Endothelial cell of umbilical vein (primary cell): ENCODE measurements around the gene ADD1. TPM values are rescaled to one million over a fixed set of nuclear protein-coding genes. Genes with fewer than 3 reads are reported as not detected.

ENCODE experiments used
- BruUV-seq: library from RNA; stranded (reverse); fragments of 400-500 nt; replicated peaks from 2 replicates; lab custom pipeline; 2021; lab: Mats Ljungman, UMichigan
- CTCF ChIA-PET: fragments of 300-600, 350-600 bp; sonication (Branson Sonifier 250); formaldehyde crosslinking; loops from one replicate; lab custom pipeline; 2021; ENCODE audit warnings: antibody characterized with exemption, inconsistent platforms; lab: Charles Lee
- POLR2A ChIA-PET: fragments of 300-600, 350-600 bp; sonication (Branson Sonifier 250); formaldehyde crosslinking; loops from one replicate; lab custom pipeline; 2021; ENCODE audit warnings: antibody characterized with exemption, inconsistent platforms; lab: Charles Lee
- DNase-seq: peaks from one replicate; pipeline ENCODE4 v3.0.0-alpha.2; 2011; ENCODE audit warnings: low read depth, low spot score
- FAIRE-seq: peaks from 2 replicates; lab custom pipeline; 2011; peaks lifted over from hg19 to GRCh38; lab: Jason Lieb, UNC
- H2AFZ ChIP-seq: 2 replicates; pipeline ENCODE4 v1.6.0; 2012; ENCODE audit warnings: low read depth, low read length, control low read depth, inconsistent platforms
- H3K27ac ChIP-seq: 2 replicates; pipeline ENCODE4 v1.5.1; 2011; ENCODE audit warnings: low read depth, mild to moderate bottlenecking, control low read depth, low read length, moderate library complexity; ENCODE audit not compliant: insufficient read depth
- H3K27me3 ChIP-seq, 2 experiments: 2 replicates each; pipeline versions ENCODE4 v1.6.0 to v1.6.1; 2011; ENCODE audit warnings: low read length in 2 of 2, mixed read lengths in 1 of 2; ENCODE audit not compliant: control insufficient read depth in 2 of 2, insufficient read depth in 2 of 2
- H3K36me3 ChIP-seq, 2 experiments: 2 replicates in 1 of 2; 3 replicates in 1 of 2; pipeline ENCODE4 v1.5.1; 2011; ENCODE audit warnings: low read length in 2 of 2, mild to moderate bottlenecking in 1 of 2, moderate library complexity in 1 of 2; ENCODE audit not compliant: control insufficient read depth in 2 of 2, insufficient read depth in 2 of 2; ENCODE audit errors: extremely low read depth in 1 of 2
- H3K4me1 ChIP-seq: 3 replicates; pipeline ENCODE4 v1.5.1; 2011; ENCODE audit warnings: mild to moderate bottlenecking, low read length; ENCODE audit not compliant: control insufficient read depth, insufficient read depth; ENCODE audit errors: extremely low read depth
- H3K4me2 ChIP-seq: 2 replicates; pipeline ENCODE4 v1.6.1; 2011; ENCODE audit warnings: low read length, control low read depth, mixed read lengths; ENCODE audit not compliant: insufficient read depth
- H3K4me3 ChIP-seq, 3 experiments: fragments of 200-600 bp in 1 of 3; sonication (generic), shearing (Covaris generic) in 1 of 3; replicated peaks in 1 of 3; 2 replicates each; pipeline ENCODE4 v1.5.1; 2011 to 2016; ENCODE audit warnings: control low read depth in 3 of 3, low read length in 3 of 3, mild to moderate bottlenecking in 2 of 3, inconsistent platforms in 1 of 3, low read depth in 1 of 3, moderate library complexity in 1 of 3; ENCODE audit not compliant: insufficient read depth in 1 of 3
- H3K79me2 ChIP-seq: 2 replicates; pipeline ENCODE4 v1.6.0; 2012; ENCODE audit warnings: low read length, inconsistent platforms; ENCODE audit not compliant: control insufficient read depth, insufficient read depth
- H3K9ac ChIP-seq: replicated peaks from 2 replicates; pipeline ENCODE3; 2011; ENCODE audit warnings: low read length, control low read depth; ENCODE audit not compliant: insufficient read depth; ENCODE audit errors: extremely low read depth
- H3K9me1 ChIP-seq: replicated peaks from 3 replicates; pipeline ENCODE4 v1.6.0; 2011; ENCODE audit warnings: mild to moderate bottlenecking, low read length; ENCODE audit not compliant: control insufficient read depth, insufficient read depth; ENCODE audit errors: extremely low read depth
- H3K9me3 ChIP-seq: replicated peaks from 2 replicates; pipeline ENCODE4 v1.5.1; 2012; ENCODE audit warnings: low read length, inconsistent platforms; ENCODE audit not compliant: control insufficient read depth, insufficient read depth
- H4K20me1 ChIP-seq: replicated peaks from 2 replicates; pipeline ENCODE3; 2011; ENCODE audit warnings: mild to moderate bottlenecking, low read length; ENCODE audit not compliant: control insufficient read depth, insufficient read depth; ENCODE audit errors: extremely low read depth
- EZH2 ChIP-seq: IDR thresholded peaks from 2 replicates; pipeline ENCODE4 v1.6.1; 2012; ENCODE audit warnings: borderline replicate concordance, low read depth, mild to moderate bottlenecking, moderate library complexity, low read length, inconsistent platforms; ENCODE audit not compliant: severe bottlenecking
- FOS ChIP-seq: IDR thresholded peaks from 2 replicates; pipeline ENCODE4 v1.6.1; 2011; ENCODE audit warnings: mild to moderate bottlenecking, low read length, moderate library complexity, borderline replicate concordance; ENCODE audit not compliant: insufficient read depth
- GATA2 ChIP-seq: IDR thresholded peaks from 2 replicates; pipeline ENCODE4 v1.7.0; 2011; ENCODE audit warnings: low read depth, mild to moderate bottlenecking, moderate library complexity, mixed read lengths, low read length; ENCODE audit not compliant: insufficient read length, insufficient read depth
- JUN ChIP-seq: IDR thresholded peaks from 2 replicates; pipeline ENCODE4 v1.6.1; 2011; ENCODE audit warnings: borderline replicate concordance, low read depth; ENCODE audit not compliant: insufficient read length, insufficient read depth
- MYC ChIP-seq: IDR thresholded peaks from one replicate; pipeline ENCODE4 v1.6.1; 2011; ENCODE audit warnings: mild to moderate bottlenecking, low read depth, low read length
- POLR2A ChIP-seq: IDR thresholded peaks from 2 replicates; pipeline ENCODE4 v1.6.1; 2012; ENCODE audit warnings: low read depth, mild to moderate bottlenecking, control low read depth, low read length
- POLR2AphosphoS5 ChIP-seq: IDR thresholded peaks from 2 replicates; pipeline ENCODE4 v1.6.1; 2012; ENCODE audit warnings: low read depth, mild to moderate bottlenecking, control low read depth, low read length, moderate library complexity; ENCODE audit not compliant: insufficient read depth
- dilution Hi-C: fragments of 300-500 bp; cut with MboI; formaldehyde crosslinking; loops from one replicate; pipeline ENCODE4 v1.15.0; 2019; ENCODE audit warnings: low sequenced_read_pairs; ENCODE audit not compliant: extremely low pct_ligation_motif_present
- intact Hi-C: fragments of 100-400 bp; cut with micrococcal nuclease; formaldehyde crosslinking; loops from one replicate; pipeline ENCODE4 v1.10.0; 2022
- polyA plus RNA-seq, 4 experiments: library from polyadenylated mRNA; depleted of rRNA in 3 of 4; stranded (reverse) in 3 of 4; unstranded in 1 of 4; fragments of >200 nt; gene quantifications; 2 replicates each; pipeline versions ENCODE4 v1.2.1 to v1.2.3, GENCODE V29; 2011 to 2012; ENCODE audit warnings: missing spikeins in 1 of 4
- total RNA-seq: library from RNA; stranded (reverse); gene quantifications from 2 replicates; pipeline ENCODE4 v1.2.3, GENCODE V29; 2021
- TF ChIP-seq, protein P1 (sequence below), 2 donors: IDR thresholded peaks; 1 replicate in 1 of 2; 2 replicates in 1 of 2; pipeline ENCODE4 v1.5.1; 2011; ENCODE audit warnings: low read length in 2 of 2, mild to moderate bottlenecking in 2 of 2, moderate library complexity in 2 of 2, control low read depth in 1 of 2, inconsistent platforms in 1 of 2, low read depth in 1 of 2; ENCODE audit not compliant: insufficient read depth in 1 of 2; ENCODE audit errors: extremely low read depth in 1 of 2
- TF ChIP-seq, protein P2 (sequence below): IDR thresholded peaks from 2 replicates; pipeline ENCODE4 v1.6.1; 2011; ENCODE audit not compliant: insufficient read depth, insufficient read length

The ADD1 gene
- total and polyA plus RNA-seq, 2 donors (not counting 3 experiments of a cell fraction or from before 2014, with no cell fraction given), result 219 to 305 TPM

DNA sequence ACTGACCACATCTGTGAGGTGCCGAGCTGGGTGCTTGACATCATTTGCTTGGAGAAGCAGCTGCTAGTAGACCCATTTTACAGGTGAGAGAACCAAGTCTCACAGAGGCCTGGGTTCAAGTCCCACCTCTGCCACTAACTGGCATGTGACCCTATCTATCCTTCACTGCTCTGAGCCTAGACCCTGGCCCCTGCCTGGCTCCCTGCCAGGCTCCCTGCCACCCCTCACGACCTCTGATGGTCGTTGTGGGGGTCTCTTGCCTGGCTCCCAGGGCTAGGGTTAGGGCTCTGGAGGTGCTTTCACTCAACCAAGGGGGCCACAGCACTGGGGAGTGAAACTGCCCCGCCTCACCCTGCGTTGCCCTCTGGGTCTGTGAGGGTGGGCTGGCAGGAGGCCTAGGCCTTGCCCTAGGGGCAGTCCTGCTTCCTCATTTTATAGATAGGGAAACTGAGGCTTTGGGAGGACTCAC is 7.2 kb upstream of the ADD1 start:
- TF ChIP-seq, protein P1, sequence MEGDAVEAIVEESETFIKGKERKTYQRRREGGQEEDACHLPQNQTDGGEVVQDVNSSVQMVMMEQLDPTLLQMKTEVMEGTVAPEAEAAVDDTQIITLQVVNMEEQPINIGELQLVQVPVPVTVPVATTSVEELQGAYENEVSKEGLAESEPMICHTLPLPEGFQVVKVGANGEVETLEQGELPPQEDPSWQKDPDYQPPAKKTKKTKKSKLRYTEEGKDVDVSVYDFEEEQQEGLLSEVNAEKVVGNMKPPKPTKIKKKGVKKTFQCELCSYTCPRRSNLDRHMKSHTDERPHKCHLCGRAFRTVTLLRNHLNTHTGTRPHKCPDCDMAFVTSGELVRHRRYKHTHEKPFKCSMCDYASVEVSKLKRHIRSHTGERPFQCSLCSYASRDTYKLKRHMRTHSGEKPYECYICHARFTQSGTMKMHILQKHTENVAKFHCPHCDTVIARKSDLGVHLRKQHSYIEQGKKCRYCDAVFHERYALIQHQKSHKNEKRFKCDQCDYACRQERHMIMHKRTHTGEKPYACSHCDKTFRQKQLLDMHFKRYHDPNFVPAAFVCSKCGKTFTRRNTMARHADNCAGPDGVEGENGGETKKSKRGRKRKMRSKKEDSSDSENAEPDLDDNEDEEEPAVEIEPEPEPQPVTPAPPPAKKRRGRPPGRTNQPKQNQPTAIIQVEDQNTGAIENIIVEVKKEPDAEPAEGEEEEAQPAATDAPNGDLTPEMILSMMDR (IDR thresholded peaks at IDR 0.05; ENCODE audit: extremely low read depth in 1 of 2, insufficient read depth in 1 of 2, low read depth in 1 of 2, low read length in 2 of 2), result no peak
- TF ChIP-seq POLR2A, result no peak
- TF ChIP-seq FOS, result no peak
- TF ChIP-seq, protein P2, sequence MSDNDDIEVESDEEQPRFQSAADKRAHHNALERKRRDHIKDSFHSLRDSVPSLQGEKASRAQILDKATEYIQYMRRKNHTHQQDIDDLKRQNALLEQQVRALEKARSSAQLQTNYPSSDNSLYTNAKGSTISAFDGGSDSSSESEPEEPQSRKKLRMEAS, result no peak
- no peak for TF ChIP-seq JUN
- TF ChIP-seq GATA2, result no peak
- TF ChIP-seq POLR2AphosphoS5, result no peak
- TF ChIP-seq MYC, result no peak
- TF ChIP-seq EZH2, result no peak
- Histone ChIP-seq H3K27ac (no peak overlapping the region), H3K9me3 (no peaks in the 10 kb centered on the region), H3K9ac (no peak overlapping the region), H3K27me3 (no peaks in the 10 kb centered on the region), H3K4me3 (no peak overlapping the region), H3K4me1 (peaks cover 17% of the 10 kb centered on the region), H3K79me2 (no peaks in the 10 kb centered on the region), H3K4me2 (no peak overlapping the region), H2AFZ (no peak overlapping the region), H4K20me1 (no peaks in the 10 kb centered on the region), H3K9me1 (no peaks in the 10 kb centered on the region), H3K36me3 (peaks cover 5 to 19% of the 10 kb centered on the region in 2 experiments)
- CTCF ChIA-PET, result no interaction called here
- FAIRE-seq (no peak), DNase-seq (no peak)
- POLR2A ChIA-PET, result no interaction called here
- no TSS peak for BruUV-seq
- intact Hi-C loops, result no loop called here
- dilution Hi-C loops, result no loop called here
